Measurements from ENCODE around the gene FMO5.

- TF ChIP-seq CTCF (IDR thresholded peaks at IDR 0.05 in 4 of 5, conservative IDR thresholded peaks at IDR 0.05 in 1 of 5) (no peak), POLR2A (IDR thresholded peaks at IDR 0.05) (no peak)
These were observed 56.0 kb downstream of the FMO5 start for GRCh38 chr1:147169171-147169570.

Measured in gastrocnemius medialis (tissue), 4 donors.